ENCODE results near the gene SMIM38. TPM values are rescaled to one million over a fixed set of nuclear protein-coding genes. Genes with fewer than 3 reads are reported as not detected.

SMIM38 gene
- total RNA-seq, 1 donor from 2014 or later = not detected

GRCh38 chr11:69151836-69152235 is 3.9 kb upstream of the SMIM38 start:
- FAIRE-seq = no peak
- no peak overlapping the region for H3K27ac Mint-ChIP-seq (ENCODE audit: unreplicated experiment)
- no peak overlapping the region for H2AFZ ChIP-seq (ENCODE audit: low read depth, low read length)

DNA sequence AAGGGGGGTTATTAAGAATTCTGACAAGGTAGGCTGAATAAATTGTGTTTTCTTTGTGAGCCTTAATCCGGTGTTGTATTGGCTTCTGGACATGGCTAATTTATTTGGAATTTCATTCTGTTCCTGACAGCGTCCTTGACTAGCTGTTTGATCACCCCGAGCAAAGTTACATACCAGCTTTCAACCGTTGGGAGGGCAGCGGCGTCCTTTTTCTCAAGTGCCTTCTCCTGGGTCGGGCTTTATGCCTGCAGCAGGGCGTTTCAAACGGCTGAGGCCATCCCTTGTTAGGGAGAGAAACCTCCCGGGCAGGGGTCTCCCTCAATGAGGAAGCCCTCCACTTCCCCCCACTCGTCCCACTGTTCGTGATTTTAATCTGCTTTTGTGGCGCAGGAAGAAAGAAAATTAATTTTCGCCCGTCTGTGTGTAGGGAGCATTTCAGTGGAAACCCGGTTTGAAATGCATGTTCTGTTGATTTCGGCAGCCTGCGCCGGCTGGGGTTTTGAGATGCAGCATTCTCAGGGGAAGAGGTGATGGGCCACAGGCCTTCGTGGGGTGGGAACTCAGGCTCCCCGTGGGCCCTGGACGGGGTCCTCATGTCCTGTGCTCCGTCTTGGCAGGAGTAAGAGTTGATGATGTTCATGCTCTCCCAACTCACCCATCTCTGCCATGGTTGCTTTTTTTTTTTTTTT is 2.9 kb upstream of the SMIM38 start:
- FAIRE-seq (no peak), DNase-seq (ENCODE audit: low read depth) (no peak)
- H3K27ac ChIP-seq (ENCODE audit: low read depth, low read length) = no peak overlapping the region
- peaks cover 34% of the 10 kb centered on the region for H3K4me1 ChIP-seq (ENCODE audit: insufficient read depth, low read length)
- H3K9ac ChIP-seq (ENCODE audit: low read length) = peak overlapping the region; percentile 32
- H2AFZ ChIP-seq (ENCODE audit: low read depth, low read length) = peak overlapping the region; percentile 61
- H3K4me1 Mint-ChIP-seq (ENCODE audit: low read depth, unreplicated experiment) = peaks cover 2% of the 10 kb centered on the region
- H3K36me3 Mint-ChIP-seq (ENCODE audit: low read depth, unreplicated experiment) = no peaks in the 10 kb centered on the region
- peaks cover 4% of the 10 kb centered on the region for H3K9me3 ChIP-seq (ENCODE audit: insufficient read depth, low read depth, low read length)
- peaks cover 14% of the 10 kb centered on the region for H3K9me3 Mint-ChIP-seq (ENCODE audit: unreplicated experiment)
- no peaks in the 10 kb centered on the region for H3K79me2 ChIP-seq (ENCODE audit: insufficient read depth, low read length)
- no peaks in the 10 kb centered on the region for H3K36me3 ChIP-seq (ENCODE audit: insufficient read depth, low read length)
- H3K27me3 Mint-ChIP-seq (ENCODE audit: low read depth, unreplicated experiment) = peaks cover 21% of the 10 kb centered on the region
- H3K4me3 ChIP-seq (ENCODE audit: insufficient read depth, low read depth, low read length) = no peak overlapping the region
- peak overlapping the region; percentile 58 for H3K4me2 ChIP-seq (ENCODE audit: low read length)
- H3K27me3 ChIP-seq (ENCODE audit: insufficient read depth, low read length) = no peaks in the 10 kb centered on the region
- no peaks in the 10 kb centered on the region for H4K20me1 ChIP-seq (ENCODE audit: insufficient read depth, low read length)
- TF ChIP-seq, protein P1, sequence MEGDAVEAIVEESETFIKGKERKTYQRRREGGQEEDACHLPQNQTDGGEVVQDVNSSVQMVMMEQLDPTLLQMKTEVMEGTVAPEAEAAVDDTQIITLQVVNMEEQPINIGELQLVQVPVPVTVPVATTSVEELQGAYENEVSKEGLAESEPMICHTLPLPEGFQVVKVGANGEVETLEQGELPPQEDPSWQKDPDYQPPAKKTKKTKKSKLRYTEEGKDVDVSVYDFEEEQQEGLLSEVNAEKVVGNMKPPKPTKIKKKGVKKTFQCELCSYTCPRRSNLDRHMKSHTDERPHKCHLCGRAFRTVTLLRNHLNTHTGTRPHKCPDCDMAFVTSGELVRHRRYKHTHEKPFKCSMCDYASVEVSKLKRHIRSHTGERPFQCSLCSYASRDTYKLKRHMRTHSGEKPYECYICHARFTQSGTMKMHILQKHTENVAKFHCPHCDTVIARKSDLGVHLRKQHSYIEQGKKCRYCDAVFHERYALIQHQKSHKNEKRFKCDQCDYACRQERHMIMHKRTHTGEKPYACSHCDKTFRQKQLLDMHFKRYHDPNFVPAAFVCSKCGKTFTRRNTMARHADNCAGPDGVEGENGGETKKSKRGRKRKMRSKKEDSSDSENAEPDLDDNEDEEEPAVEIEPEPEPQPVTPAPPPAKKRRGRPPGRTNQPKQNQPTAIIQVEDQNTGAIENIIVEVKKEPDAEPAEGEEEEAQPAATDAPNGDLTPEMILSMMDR (IDR thresholded peaks at IDR 0.05; ENCODE audit: insufficient read depth, low read depth, low read length) = no peak
- TF ChIP-seq EZH2 (IDR thresholded peaks at IDR 0.05; ENCODE audit: insufficient read depth, low read length) = no peak
- H3K27ac Mint-ChIP-seq (ENCODE audit: unreplicated experiment) = no peak overlapping the region
- no peak overlapping the region for H3K4me3 Mint-ChIP-seq (ENCODE audit: unreplicated experiment)

More at GRCh38 chr11:69151836-69152235, 3.9 kb upstream of the SMIM38 start:
- no peak for DNase-seq (ENCODE audit: low read depth)
- no peak overlapping the region for H3K4me2 ChIP-seq (ENCODE audit: low read length)
- H4K20me1 ChIP-seq (ENCODE audit: insufficient read depth, low read length) = no peaks in the 10 kb centered on the region
- H3K36me3 ChIP-seq (ENCODE audit: insufficient read depth, low read length) = no peaks in the 10 kb centered on the region
- Mint-ChIP-seq H3K36me3 (ENCODE audit: low read depth, unreplicated experiment) (no peaks in the 10 kb centered on the region), H3K27me3 (ENCODE audit: low read depth, unreplicated experiment) (peaks cover 21% of the 10 kb centered on the region), H3K4me1 (ENCODE audit: low read depth, unreplicated experiment) (peaks cover 2% of the 10 kb centered on the region), H3K4me3 (ENCODE audit: unreplicated experiment) (no peak overlapping the region), H3K9me3 (ENCODE audit: unreplicated experiment) (peaks cover 14% of the 10 kb centered on the region)
- TF ChIP-seq, protein P1 (IDR thresholded peaks at IDR 0.05; ENCODE audit: insufficient read depth, low read depth, low read length) = no peak
- no peak for TF ChIP-seq EZH2 (IDR thresholded peaks at IDR 0.05; ENCODE audit: insufficient read depth, low read length)
- no peak overlapping the region for H3K4me3 ChIP-seq (ENCODE audit: insufficient read depth, low read depth, low read length)
- H3K79me2 ChIP-seq (ENCODE audit: insufficient read depth, low read length) = no peaks in the 10 kb centered on the region
- no peak overlapping the region for H3K9ac ChIP-seq (ENCODE audit: low read length)
- peaks cover 4% of the 10 kb centered on the region for H3K9me3 ChIP-seq (ENCODE audit: insufficient read depth, low read depth, low read length)
- H3K4me1 ChIP-seq (ENCODE audit: insufficient read depth, low read length) = peaks cover 24% of the 10 kb centered on the region
- no peaks in the 10 kb centered on the region for H3K27me3 ChIP-seq (ENCODE audit: insufficient read depth, low read length)
- no peak overlapping the region for H3K27ac ChIP-seq (ENCODE audit: low read depth, low read length)

- Histone ChIP-seq H3K27ac (ENCODE audit: low read depth, low read length) (no peak overlapping the region), H4K20me1 (ENCODE audit: insufficient read depth, low read length) (no peaks in the 10 kb centered on the region), H3K4me3 (ENCODE audit: insufficient read depth, low read depth, low read length) (no peak overlapping the region), H2AFZ (ENCODE audit: low read depth, low read length) (no peak overlapping the region), H3K9ac (ENCODE audit: low read length) (peak overlapping the region; percentile 32), H3K79me2 (ENCODE audit: insufficient read depth, low read length) (no peaks in the 10 kb centered on the region), H3K9me3 (ENCODE audit: insufficient read depth, low read depth, low read length) (peaks cover 4% of the 10 kb centered on the region), H3K4me2 (ENCODE audit: low read length) (peak overlapping the region; percentile 58), H3K27me3 (ENCODE audit: insufficient read depth, low read length) (no peaks in the 10 kb centered on the region), H3K36me3 (ENCODE audit: insufficient read depth, low read length) (no peaks in the 10 kb centered on the region), H3K4me1 (ENCODE audit: insufficient read depth, low read length) (peaks cover 34% of the 10 kb centered on the region)
- Mint-ChIP-seq H3K27me3 (ENCODE audit: low read depth, unreplicated experiment) (peaks cover 24% of the 10 kb centered on the region), H3K4me3 (ENCODE audit: unreplicated experiment) (no peak overlapping the region), H3K4me1 (ENCODE audit: low read depth, unreplicated experiment) (peaks cover 2% of the 10 kb centered on the region), H3K27ac (ENCODE audit: unreplicated experiment) (no peak overlapping the region), H3K36me3 (ENCODE audit: low read depth, unreplicated experiment) (no peaks in the 10 kb centered on the region), H3K9me3 (ENCODE audit: unreplicated experiment) (peaks cover 7% of the 10 kb centered on the region)
- DNase-seq (ENCODE audit: low read depth) (no peak), FAIRE-seq (no peak)
- TF ChIP-seq, protein P1 (IDR thresholded peaks at IDR 0.05; ENCODE audit: insufficient read depth, low read depth, low read length) = no peak
- no peak for TF ChIP-seq EZH2 (IDR thresholded peaks at IDR 0.05; ENCODE audit: insufficient read depth, low read length)
These were observed 2.1 kb upstream of the SMIM38 start for GRCh38 chr11:69153661-69154060.
